Upper lobe of left lung (tissue), 6 donors: ENCODE data around the gene FKBP1A. TPM values are rescaled to one million over a fixed set of nuclear protein-coding genes. Genes with fewer than 3 reads are reported as not detected.

Source experiments
- ATAC-seq, 2 donors: fragments of 200-7000 bp; cut with Tn5 transposase; one replicate each; pipeline ENCODE4 v1.9.1; 2022; ENCODE audit warnings: mild to moderate bottlenecking in 2 of 2, moderate library complexity in 2 of 2; ENCODE audit not compliant: low FRiP score in 2 of 2
- DNase-seq, 2 donors: peaks; one replicate each; pipeline ENCODE4 v3.0.0-alpha.2; 2019 to 2020
- H3K27ac ChIP-seq, 4 donors: fragments of 200-600 bp; sonication (generic); one replicate each; pipeline ENCODE4 v1.5.1; 2016 to 2019
- H3K27me3 ChIP-seq, 4 donors: fragments of 200-600 bp; sonication (generic); one replicate each; pipeline ENCODE4 v1.5.1; 2017 to 2019
- H3K36me3 ChIP-seq, 4 donors: fragments of 200-600 bp; sonication (generic); one replicate each; pipeline ENCODE4 v1.5.1; 2016 to 2019
- H3K4me1 ChIP-seq, 4 donors: fragments of 200-600 bp; sonication (generic); one replicate each; pipeline ENCODE4 v1.5.1; 2018 to 2019
- H3K4me3 ChIP-seq, 4 donors: fragments of 200-600 bp; sonication (generic); one replicate each; pipeline ENCODE4 v1.5.1; 2017 to 2019; ENCODE audit warnings: mild to moderate bottlenecking in 2 of 4, moderate library complexity in 1 of 4
- H3K9me3 ChIP-seq, 4 donors: fragments of 200-600 bp; sonication (generic); one replicate each; pipeline ENCODE4 v1.5.1; 2018 to 2019
- CTCF ChIP-seq, 6 experiments: fragments of 450-650 bp in 4 of 6; fragments of 200-600 bp in 2 of 6; sonication (generic) in 2 of 6; IDR thresholded peaks; one replicate each; pipeline ENCODE4 v1.5.1; 2016 to 2019; ENCODE audit warnings: antibody characterized with exemption in 6 of 6
- EP300 ChIP-seq, 4 donors: sonication (generic); formaldehyde crosslinking; IDR thresholded peaks; one replicate each; pipeline ENCODE4 v1.5.1; 2017; ENCODE audit warnings: antibody characterized with exemption in 4 of 4, control low read depth in 2 of 4
- POLR2A ChIP-seq, 4 donors: fragments of 450-650 bp; IDR thresholded peaks; one replicate each; pipeline ENCODE4 v1.5.1; 2016 to 2017; ENCODE audit warnings: antibody characterized with exemption in 4 of 4, mild to moderate bottlenecking in 2 of 4
- POLR2AphosphoS5 ChIP-seq, 2 donors: sonication (generic); formaldehyde crosslinking; IDR thresholded peaks; one replicate each; pipeline ENCODE4 v1.5.1; 2017; ENCODE audit warnings: antibody characterized with exemption in 2 of 2
- WGBS, 2 donors: methylation state at CpG; one replicate each; pipeline ENCODE4 v1.1.5; 2017 to 2018; 5-methylcytosine and 5-hydroxymethylcytosine counted together
- total RNA-seq, 6 donors: library from RNA; depleted of rRNA in 4 of 6; stranded (reverse); fragments of >200 nt in 4 of 6; gene quantifications; one replicate each; pipeline versions ENCODE4 v1.1.0 to v1.2.1, GENCODE V29; 2016 to 2021
- donor health status: DM: no; HTN: no; CAD: no; lungs with moderate emphysema.
- donor health status: DM: no; HTN: yes; CAD: no; lungs with severe emphysema.

Gene FKBP1A
- total RNA-seq, 6 donors from 2014 or later = 75.4 to 328 (median 160) TPM

- no peaks in the 10 kb centered on the region for H3K9me3 ChIP-seq
- no peaks in the 10 kb centered on the region for H3K27me3 ChIP-seq
- H3K36me3 ChIP-seq = no peaks in the 10 kb centered on the region
- H3K4me1 ChIP-seq = peaks cover 14 to 35% (median 30%) of the 10 kb centered on the region in 4 donors
- ATAC-seq = no peak
- TF ChIP-seq POLR2A (IDR thresholded peaks at IDR 0.05) (no peak), EP300 (IDR thresholded peaks at IDR 0.05) (peak in 1 of 4 donors; percentile 62), CTCF (IDR thresholded peaks at IDR 0.05) (peak in 1 of 6 experiments; percentile 8), POLR2AphosphoS5 (IDR thresholded peaks at IDR 0.05) (peak in 1 of 2 donors; percentile 39)
- peak overlapping the region; percentile 14 to 79 (median 46) for H3K27ac ChIP-seq
- DNase-seq = no peak
- H3K4me3 ChIP-seq = no peak overlapping the region
- 38 to 62% methylated on average over 4 of the region's 4 CpGs for WGBS, 2 donors
These were observed 3.8 kb upstream of the FKBP1A start for GRCh38 chr20:1396702-1397101.

DNA sequence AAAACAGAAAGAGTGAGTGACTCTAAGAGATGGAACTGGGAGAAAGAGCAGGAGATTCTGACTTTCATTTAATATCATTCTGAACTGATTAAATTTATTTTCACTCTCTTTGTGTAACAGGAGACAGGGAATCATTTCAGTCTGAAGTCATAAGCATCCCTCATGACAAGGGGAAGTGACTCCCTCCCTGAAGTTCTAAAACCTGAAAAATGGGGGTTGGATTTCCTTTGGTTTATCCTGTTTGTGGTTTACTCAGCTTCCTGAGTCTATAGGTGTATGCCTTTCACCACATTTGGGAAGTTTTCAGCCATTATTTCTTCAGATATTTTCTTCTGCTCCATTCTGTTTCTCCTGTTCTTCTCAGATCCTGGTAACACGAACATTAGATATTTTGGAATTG, 3.4 kb upstream of the FKBP1A start:
- H3K27ac ChIP-seq = peak overlapping the region; percentile 14 to 79 (median 38)
- peaks cover 18 to 39% (median 35%) of the 10 kb centered on the region in 4 donors for H3K4me1 ChIP-seq
- no peaks in the 10 kb centered on the region for H3K9me3 ChIP-seq
- H3K36me3 ChIP-seq = no peaks in the 10 kb centered on the region
- DNase-seq (no peak), ATAC-seq (no peak)
- WGBS, 2 donors = 50 to 55% methylated on average over 1 of the region's 1 CpG
- H3K4me3 ChIP-seq = no peak overlapping the region
- TF ChIP-seq POLR2AphosphoS5 (IDR thresholded peaks at IDR 0.05) = no peak
- no peak for TF ChIP-seq CTCF (IDR thresholded peaks at IDR 0.05)
- no peak for TF ChIP-seq POLR2A (IDR thresholded peaks at IDR 0.05)
- no peak for TF ChIP-seq EP300 (IDR thresholded peaks at IDR 0.05)
- no peaks in the 10 kb centered on the region for H3K27me3 ChIP-seq

DNA sequence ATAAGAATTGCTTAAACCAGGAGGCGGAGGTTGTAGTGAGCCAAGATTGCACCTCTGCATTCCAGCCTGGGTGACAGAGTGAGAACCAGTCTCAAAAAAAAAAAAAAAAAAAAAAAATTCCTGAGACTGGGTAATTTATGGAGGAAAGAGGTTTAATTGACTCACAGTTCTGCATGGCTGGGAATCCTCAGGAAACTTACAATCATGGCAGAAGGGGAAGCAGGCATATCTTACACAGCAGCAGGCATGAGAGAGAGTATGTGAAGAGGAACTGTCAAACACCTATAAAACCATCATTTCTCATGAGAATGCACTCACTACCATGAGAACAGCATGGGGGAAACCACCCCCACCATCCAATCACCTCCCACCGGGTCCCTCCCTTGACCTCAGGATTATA, 1.8 kb upstream of the FKBP1A start:
- TF ChIP-seq POLR2AphosphoS5 (IDR thresholded peaks at IDR 0.05) (no peak), POLR2A (IDR thresholded peaks at IDR 0.05) (no peak), EP300 (IDR thresholded peaks at IDR 0.05) (no peak), CTCF (IDR thresholded peaks at IDR 0.05) (no peak)
- DNase-seq = no peak
- H3K27me3 ChIP-seq = no peaks in the 10 kb centered on the region
- ATAC-seq = no peak
- no peak overlapping the region for H3K4me3 ChIP-seq
- WGBS, 2 donors = 64 to 69% methylated on average over 2 of the region's 2 CpGs
- peaks cover 34 to 55% (median 50%) of the 10 kb centered on the region in 4 donors for H3K4me1 ChIP-seq
- H3K27ac ChIP-seq = peak overlapping the region in 2 of 4 donors; percentile 79 to 93
- no peaks in the 10 kb centered on the region for H3K9me3 ChIP-seq
- peaks cover 0 to 3% (median 0%) of the 10 kb centered on the region in 4 donors for H3K36me3 ChIP-seq

DNA sequence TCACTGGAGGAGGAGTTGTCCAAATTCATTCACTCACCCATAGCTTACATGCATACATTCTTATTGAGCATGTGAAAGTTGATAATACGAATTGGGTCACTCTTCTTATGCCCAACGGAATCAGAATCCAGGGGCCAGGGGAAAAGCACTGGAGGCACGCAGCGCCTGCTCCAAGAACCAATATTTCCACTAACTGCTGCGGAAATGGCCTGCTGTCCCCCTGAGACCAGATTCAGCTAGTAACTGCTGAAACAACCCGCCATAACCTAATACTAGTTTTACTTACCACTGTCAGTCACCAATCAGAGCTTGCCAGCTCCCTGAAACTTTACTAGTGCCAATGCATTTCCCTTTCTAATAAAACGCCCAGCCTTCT, 641 bp upstream of the FKBP1A start:
- Histone ChIP-seq H3K4me1 (peaks cover 43 to 65% (median 62%) of the 10 kb centered on the region in 4 donors), H3K27ac (peak overlapping the region; percentile 90 to 93 (median 92)), H3K36me3 (peaks cover 0 to 3% (median 0%) of the 10 kb centered on the region in 4 donors), H3K27me3 (no peaks in the 10 kb centered on the region), H3K9me3 (no peaks in the 10 kb centered on the region), H3K4me3 (peak overlapping the region; percentile 15 to 97 (median 87))
- ATAC-seq (no peak), DNase-seq (no peak)
- 56 to 63% methylated on average over 7 of the region's 7 CpGs for WGBS, 2 donors
- TF ChIP-seq POLR2A (IDR thresholded peaks at IDR 0.05) = no peak
- no peak for TF ChIP-seq EP300 (IDR thresholded peaks at IDR 0.05)
- no peak for TF ChIP-seq POLR2AphosphoS5 (IDR thresholded peaks at IDR 0.05)
- TF ChIP-seq CTCF (IDR thresholded peaks at IDR 0.05) = no peak

DNA sequence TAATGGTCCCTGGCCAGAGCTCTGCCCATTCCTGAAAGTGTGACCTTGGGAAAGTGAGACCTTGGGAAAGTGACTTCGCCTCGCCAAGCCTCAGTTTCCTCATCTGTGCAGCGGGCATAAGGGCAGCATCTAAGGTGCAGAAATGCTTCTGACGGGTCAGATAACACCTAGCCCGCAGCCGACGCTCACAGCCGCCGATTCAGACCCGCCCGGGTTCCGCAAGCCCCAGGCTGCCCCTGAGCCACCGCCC, 486 bp downstream of the FKBP1A start:
- no peaks in the 10 kb centered on the region for H3K9me3 ChIP-seq
- no peak for TF ChIP-seq CTCF (IDR thresholded peaks at IDR 0.05)
- no peak for TF ChIP-seq POLR2A (IDR thresholded peaks at IDR 0.05)
- no peak for TF ChIP-seq EP300 (IDR thresholded peaks at IDR 0.05)
- TF ChIP-seq POLR2AphosphoS5 (IDR thresholded peaks at IDR 0.05) = no peak
- H3K27me3 ChIP-seq = no peaks in the 10 kb centered on the region
- DNase-seq (no peak), ATAC-seq (peak in 1 of 2 donors; percentile 71)
- WGBS, 2 donors = 0 to 7% methylated on average over 3 to 12 of the region's 13 CpGs
- peaks cover 52 to 73% (median 67%) of the 10 kb centered on the region in 4 donors for H3K4me1 ChIP-seq
- H3K4me3 ChIP-seq = peak overlapping the region; percentile 79 to 97 (median 94)
- peaks cover 0 to 3% (median 0%) of the 10 kb centered on the region in 4 donors for H3K36me3 ChIP-seq
- H3K27ac ChIP-seq = peak overlapping the region; percentile 90 to 93 (median 92)
